Activated gamma-delta T cell (primary cell): Measurements from ENCODE around the gene DDX1.

Experiments used
- DNase-seq: peaks from one replicate; lab custom pipeline; 2025; lab: John Stamatoyannopoulos, UW

The DDX1 gene

DNA sequence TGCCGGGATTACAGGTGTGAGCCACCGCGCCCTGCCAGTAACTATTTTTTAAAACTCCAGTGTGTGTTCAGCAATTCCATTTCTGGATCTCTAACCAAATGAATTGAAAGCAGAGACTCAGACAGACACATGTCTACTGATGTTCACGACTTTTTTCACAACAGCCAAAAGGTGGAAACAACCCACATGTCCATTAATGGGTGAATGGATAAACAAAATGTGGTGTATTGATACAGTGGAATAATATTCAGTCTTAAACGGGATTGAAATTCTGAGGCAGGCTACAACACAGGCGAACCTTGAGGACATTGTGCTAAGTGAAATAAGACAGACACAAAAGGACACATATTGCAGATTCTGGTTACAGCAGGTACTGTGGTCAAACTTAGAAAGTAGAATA is 55.0 kb downstream of the DDX1 start:
- DNase-seq = no peak

- DNase-seq = no peak
Observed at GRCh38 chr2:15647622-15648590, 56.2 kb downstream of the DDX1 start.

GRCh38 chr2:15648593-15649525 is 57.2 kb downstream of the DDX1 start:
- no peak for DNase-seq

DNA sequence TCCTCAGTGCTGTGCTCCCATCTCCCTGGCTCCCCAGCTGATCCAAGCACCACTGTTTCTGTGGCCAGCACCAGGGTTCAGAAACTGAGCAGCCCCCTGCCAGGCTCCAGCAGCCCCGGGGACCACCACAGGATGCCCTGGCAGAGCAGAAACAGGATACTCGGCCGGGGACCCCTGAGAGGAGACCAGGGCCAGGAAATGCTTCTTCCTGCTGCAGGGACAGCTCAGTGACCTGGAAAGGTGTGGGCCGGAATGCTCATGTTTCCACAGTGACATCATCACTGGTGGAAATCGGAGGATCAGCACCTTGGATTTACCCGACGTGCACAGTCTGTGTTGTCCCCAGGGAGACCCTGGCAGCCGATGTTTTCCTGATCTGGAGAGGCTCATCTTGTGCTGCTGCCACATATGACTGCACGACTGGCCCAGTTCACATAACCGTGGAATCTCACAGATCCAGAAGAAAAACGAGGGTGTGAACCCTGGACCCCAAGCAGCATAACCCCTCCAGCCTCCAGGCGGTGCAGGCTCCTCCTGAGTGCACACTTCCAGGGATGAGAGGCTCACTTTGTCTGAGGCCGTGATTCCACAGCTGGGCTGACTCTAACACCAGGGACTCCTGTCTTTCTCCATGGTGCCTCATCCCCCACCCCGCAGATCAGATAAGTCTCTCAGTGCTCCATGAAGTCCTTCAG is 58.0 kb downstream of the DDX1 start:
- DNase-seq = no peak

DNA sequence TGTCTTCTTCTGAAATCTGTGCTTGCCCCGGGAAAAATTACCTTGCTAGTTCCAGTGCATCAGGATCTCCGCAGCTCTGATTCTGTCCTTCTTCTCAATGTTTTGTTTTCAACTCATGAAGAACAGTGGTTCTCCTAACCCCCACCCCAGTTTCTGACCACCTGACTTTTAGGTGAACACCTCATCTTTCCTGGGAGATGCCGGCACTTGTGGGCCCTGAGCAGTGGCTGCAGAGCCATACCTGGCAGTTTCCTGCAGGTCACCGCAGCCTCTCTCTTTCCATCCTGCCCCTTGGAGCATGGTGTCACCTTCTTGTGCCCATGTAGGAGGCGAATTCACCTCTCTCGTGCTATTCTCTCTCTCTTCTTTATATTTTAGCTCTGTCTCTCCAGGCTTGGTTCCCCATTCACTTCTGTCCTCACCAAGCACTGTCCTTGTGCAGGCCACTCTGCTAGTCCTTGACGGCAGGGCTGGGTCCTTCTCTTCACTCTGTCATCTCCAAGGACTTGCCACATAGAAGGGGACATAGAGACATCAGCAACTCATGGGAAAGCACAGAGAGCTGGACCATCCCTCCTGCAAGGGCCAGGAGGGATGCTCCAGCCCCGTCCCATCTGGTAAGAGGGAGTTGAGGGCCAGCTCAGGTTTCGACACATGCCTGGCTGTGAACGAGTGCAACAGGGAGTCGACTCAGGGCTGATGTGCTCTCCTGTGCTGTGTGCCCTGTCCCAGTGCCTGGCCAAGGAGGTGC is 59.1 kb downstream of the DDX1 start:
- DNase-seq = no peak

DNA sequence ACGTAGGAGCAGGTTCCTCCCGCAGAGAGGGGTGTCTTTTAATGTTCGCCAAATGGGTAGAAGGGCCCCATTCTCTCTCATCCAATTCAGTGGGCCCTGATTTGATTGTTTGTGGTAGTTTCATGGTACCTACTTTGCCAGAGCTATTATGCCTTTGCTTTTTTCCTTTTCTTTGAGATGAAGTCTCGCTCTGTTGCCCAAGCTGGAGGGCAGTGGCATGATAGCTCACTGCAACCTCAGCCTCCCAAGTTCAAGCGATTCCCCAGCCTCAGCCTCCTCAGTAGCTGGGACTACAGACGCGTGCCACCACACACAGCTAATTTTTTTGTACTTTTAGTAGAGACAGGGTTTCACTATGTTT is 59.7 kb downstream of the DDX1 start:
- DNase-seq = no peak

GRCh38 chr2:15652252-15652651 is 60.6 kb downstream of the DDX1 start:
- no peak for DNase-seq

- no peak for DNase-seq
Observed at GRCh38 chr2:15652801-15653200, 61.1 kb downstream of the DDX1 start.

DNA sequence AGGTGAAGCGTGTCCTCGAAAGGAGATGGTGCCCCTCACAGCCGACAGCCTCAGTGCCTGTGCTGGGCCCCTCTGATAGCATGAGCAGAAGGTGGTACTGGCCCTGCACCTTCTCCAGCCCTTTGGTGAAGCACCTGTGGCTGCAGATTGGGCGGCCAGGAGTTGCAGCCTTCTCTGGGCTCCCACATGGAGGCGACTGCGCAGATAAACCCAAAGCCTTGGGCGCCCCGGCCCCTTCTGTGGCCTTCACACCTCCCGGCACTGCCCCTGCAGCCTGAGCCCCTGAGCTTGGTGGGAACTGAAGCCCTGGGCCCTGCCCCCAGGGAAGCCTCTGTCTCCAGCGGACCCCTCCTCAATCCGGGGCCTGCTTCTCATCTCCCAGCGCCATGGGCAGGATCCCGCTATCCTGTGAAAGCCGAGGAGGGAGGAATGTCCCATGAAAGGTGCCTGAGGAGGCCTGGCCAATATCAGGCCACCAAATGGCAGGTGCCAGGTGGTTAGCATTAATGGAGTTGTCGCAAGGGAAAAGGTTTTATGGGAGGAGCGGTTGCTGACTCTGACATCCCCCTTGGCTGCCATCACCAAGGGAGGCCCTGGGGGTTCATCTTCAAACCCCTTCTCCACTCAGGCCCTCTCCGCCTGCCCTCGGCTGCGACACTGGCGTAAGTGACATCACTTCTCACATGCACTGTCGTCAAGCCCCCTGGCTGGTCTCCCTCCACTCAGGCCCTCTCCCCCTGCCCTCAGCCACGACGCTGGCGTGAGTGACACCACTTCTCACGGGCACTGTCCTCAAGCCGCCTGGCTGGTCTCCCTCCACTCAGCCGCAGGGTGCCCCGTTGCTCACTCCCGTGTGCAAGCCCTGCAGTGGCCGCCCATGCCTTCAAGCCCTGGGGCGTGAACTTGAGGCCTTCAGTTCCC is 62.4 kb downstream of the DDX1 start:
- DNase-seq = no peak

DNA sequence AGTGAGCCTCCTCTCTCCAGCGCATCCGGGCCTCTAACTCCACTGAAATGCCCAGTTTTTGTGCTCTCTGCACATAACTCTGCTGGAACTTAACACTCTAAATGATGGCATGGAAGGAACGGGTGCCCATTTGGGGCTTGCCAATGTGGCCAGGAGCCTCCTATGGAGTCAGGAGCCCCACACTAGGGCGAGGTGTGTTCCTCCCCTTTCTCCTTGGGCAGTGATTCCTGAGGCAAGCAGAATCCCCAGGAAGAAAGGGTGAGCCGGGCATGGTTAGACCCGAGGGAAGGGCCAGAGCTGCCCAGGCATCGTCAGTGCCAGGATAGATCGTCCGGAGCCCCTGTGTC is 63.0 kb downstream of the DDX1 start:
- DNase-seq = no peak

DNA sequence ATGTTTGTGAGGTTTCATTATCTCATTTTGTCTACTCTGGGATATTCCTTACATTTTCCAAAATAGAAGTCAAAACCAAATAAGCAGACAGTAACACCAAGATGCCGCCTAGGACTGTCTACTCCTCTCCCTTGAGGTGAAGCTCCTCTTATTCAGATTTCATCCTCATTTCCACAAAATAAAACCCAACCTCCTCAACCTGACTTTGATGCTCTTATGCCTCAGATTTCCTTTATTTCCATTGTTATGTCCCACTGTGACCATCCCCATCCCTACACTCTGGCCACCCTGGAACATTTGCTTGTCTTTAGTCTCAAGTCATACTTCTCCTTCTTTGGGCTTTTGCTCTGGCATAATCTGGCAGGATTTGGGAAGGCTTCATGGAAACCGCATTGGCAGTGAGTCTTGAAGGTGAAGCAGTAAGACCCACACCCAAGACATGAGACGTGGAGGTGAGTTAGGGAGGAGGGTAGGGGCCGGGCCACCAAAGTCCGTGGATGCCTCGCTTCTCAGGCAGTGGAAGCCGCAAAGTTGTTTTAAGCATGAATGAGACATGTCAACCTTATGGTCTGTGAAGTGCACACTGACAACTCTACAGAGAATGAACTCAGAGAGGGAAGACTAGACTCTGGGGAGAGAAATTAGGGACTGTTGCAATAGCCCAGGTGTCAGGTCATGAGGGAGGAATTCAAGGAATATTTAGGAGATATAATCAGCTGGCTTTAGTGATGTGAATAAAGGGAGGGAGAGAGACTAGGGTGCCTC is 63.6 kb downstream of the DDX1 start:
- DNase-seq = no peak

GRCh38 chr2:15656090-15656489 is 64.4 kb downstream of the DDX1 start:
- DNase-seq = no peak

DNA sequence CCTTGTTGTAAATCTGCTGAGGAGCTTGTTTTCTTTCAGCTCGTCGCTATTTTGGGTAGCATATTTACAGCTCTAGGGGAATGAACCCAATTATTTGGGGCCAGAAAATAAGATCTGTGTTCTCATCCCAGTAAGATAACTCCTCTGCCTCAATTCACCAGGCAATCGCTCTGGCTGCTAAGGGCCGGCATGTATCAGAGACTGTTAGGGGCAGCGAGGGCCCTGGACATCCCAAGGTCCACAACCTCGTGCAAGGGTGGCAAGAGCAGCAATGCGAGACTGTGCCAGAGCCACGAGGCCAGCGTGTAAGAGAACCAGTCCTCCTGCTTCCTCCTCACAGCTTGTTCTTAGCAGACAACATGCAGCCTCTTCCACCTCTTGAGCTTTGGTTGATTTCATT is 66.1 kb downstream of the DDX1 start:
- DNase-seq = no peak

- DNase-seq = no peak
Observed at GRCh38 chr2:15658911-15659310, 67.2 kb downstream of the DDX1 start.

DNA sequence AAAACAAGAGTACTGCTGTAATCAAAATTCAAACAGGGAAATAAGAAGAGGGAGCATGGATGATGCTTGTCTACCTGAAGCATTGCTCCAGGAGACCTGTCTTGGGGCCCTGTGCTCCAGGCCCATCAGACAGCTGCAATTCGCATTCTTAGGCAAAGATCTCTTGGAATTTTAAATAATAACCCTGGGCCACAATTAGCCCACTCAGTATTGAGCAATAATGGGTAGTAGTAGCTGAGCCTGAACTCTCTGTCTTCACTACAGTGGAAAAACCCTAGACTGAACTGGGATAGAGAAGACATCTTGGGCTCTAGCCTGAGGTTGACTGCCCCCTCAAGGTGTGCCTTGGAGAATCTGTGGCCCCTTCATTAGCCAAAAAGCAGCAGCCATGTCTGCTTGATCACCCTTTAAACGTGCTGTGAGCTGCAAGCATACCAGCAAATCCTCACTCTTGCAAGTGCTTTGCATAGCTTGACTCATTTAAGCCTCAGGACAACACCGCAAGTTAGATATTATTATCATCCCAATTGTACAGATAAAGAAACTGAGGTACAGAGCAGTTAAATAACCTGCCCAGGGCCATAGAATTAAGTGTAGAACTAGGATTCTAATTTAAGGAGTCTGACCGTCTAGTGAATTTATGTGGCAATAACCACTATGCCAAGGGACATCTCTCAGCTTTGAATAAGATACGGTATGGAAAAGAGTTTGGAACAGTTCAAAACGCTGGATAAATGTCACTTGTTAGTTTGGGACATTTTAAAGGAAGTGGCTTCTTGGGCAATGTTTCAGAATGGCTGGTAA is 69.0 kb downstream of the DDX1 start:
- no peak for DNase-seq

GRCh38 chr2:15661295-15661569 is 69.6 kb downstream of the DDX1 start:
- no peak for DNase-seq

- DNase-seq = no peak
Observed at GRCh38 chr2:15662026-15662425, 70.4 kb downstream of the DDX1 start.

- no peak for DNase-seq
Observed at GRCh38 chr2:15662579-15662978, 70.9 kb downstream of the DDX1 start.

DNA sequence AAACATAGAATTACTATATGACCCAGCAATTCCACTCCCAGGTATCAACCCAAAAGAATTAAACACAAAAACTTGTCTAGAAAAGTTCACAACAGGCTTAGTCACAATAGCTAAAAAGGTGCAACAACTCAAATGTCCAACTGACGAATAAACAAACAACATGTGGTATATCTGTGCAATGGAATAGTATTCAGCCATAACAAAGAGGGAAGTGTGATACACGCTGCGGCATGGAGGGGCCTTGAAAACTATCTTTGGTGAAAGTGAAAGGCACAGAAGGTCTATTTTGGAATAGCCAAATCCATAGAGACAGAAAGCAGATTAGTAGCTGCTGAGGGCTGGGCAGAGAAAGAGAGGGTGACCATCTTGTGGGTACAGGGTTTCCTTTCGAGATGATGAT is 72.1 kb downstream of the DDX1 start:
- DNase-seq = no peak
